Activated T-helper 17 cell treated with anti-CD3 and anti-CD28 coated beads, Interleukin-2, amount 50 U/mL, for 72 hours (primary cell): ENCODE results near the gene PHF2. TPM values are rescaled to one million over a fixed set of nuclear protein-coding genes. Genes with fewer than 3 reads are reported as not detected.

ENCODE experiments used
- ATAC-seq: fragments of 150-1000 bp; cut with Tn5 transposase; replicated peaks from 2 replicates; pipeline ENCODE4 v1.10.0; 2021; ENCODE audit warnings: mild to moderate bottlenecking, moderate library complexity
- H3K27ac Mint-ChIP-seq: one replicate; pipeline ENCODE4 v1.8.0; 2022; ENCODE audit warnings: mixed read lengths
- H3K27me3 Mint-ChIP-seq: one replicate; pipeline ENCODE4 v1.8.0; 2022; ENCODE audit warnings: mixed read lengths
- H3K36me3 Mint-ChIP-seq: one replicate; pipeline ENCODE4 v1.8.0; 2022; ENCODE audit warnings: low read depth, mild to moderate bottlenecking, mixed read lengths
- H3K4me1 Mint-ChIP-seq: one replicate; pipeline ENCODE4 v1.8.0; 2022; ENCODE audit warnings: mixed read lengths
- H3K4me3 Mint-ChIP-seq: one replicate; pipeline ENCODE4 v1.8.0; 2022; ENCODE audit warnings: mild to moderate bottlenecking, mixed read lengths
- H3K9me3 Mint-ChIP-seq: one replicate; pipeline ENCODE4 v1.8.0; 2022; ENCODE audit warnings: mixed read lengths
- total RNA-seq, 2 donors: library from RNA; stranded (reverse); gene quantifications; one replicate each; pipeline ENCODE4 v1.2.3, GENCODE V29; 2022

The PHF2 gene
- total RNA-seq, 2 donors from 2014 or later: 11.9 to 15.1 TPM

- H3K9me3 Mint-ChIP-seq: no peaks in the 10 kb centered on the region
- H3K27me3 Mint-ChIP-seq: no peaks in the 10 kb centered on the region
- H3K36me3 Mint-ChIP-seq: peaks cover 8% of the 10 kb centered on the region
- no peaks in the 10 kb centered on the region for H3K4me1 Mint-ChIP-seq
- no peak for ATAC-seq
- no peak overlapping the region for H3K27ac Mint-ChIP-seq
- H3K4me3 Mint-ChIP-seq: no peak overlapping the region
Measured at GRCh38 chr9:93679536-93680442, 103.4 kb downstream of the PHF2 start.

- peaks cover 8% of the 10 kb centered on the region for H3K36me3 Mint-ChIP-seq
- no peak overlapping the region for H3K27ac Mint-ChIP-seq
- no peaks in the 10 kb centered on the region for H3K4me1 Mint-ChIP-seq
- H3K27me3 Mint-ChIP-seq: no peaks in the 10 kb centered on the region
- H3K4me3 Mint-ChIP-seq: no peak overlapping the region
- no peaks in the 10 kb centered on the region for H3K9me3 Mint-ChIP-seq
- ATAC-seq: no peak
Measured at GRCh38 chr9:93680443-93681268, 104.3 kb downstream of the PHF2 start.

- Mint-ChIP-seq H3K9me3 (no peaks in the 10 kb centered on the region), H3K27me3 (peaks cover 8% of the 10 kb centered on the region), H3K4me3 (no peak overlapping the region), H3K4me1 (no peaks in the 10 kb centered on the region), H3K27ac (peak overlapping the region; percentile 59), H3K36me3 (peaks cover 8% of the 10 kb centered on the region)
- ATAC-seq: peak; percentile 24
Measured at GRCh38 chr9:93681269-93682154, 105.1 kb downstream of the PHF2 start.

- Mint-ChIP-seq H3K9me3 (no peaks in the 10 kb centered on the region), H3K27me3 (peaks cover 8% of the 10 kb centered on the region), H3K4me1 (no peaks in the 10 kb centered on the region), H3K36me3 (peaks cover 6% of the 10 kb centered on the region), H3K27ac (peak overlapping the region; percentile 59), H3K4me3 (no peak overlapping the region)
- ATAC-seq: peak; percentile 66
Measured at GRCh38 chr9:93682155-93682968, 106.0 kb downstream of the PHF2 start.

GRCh38 chr9:93683331-93684134, 107.1 kb downstream of the PHF2 start:
- Mint-ChIP-seq H3K36me3 (no peaks in the 10 kb centered on the region), H3K27me3 (peaks cover 8% of the 10 kb centered on the region), H3K4me1 (no peaks in the 10 kb centered on the region), H3K27ac (no peak overlapping the region), H3K4me3 (no peak overlapping the region), H3K9me3 (peaks cover 2% of the 10 kb centered on the region)
- no peak for ATAC-seq

- peaks cover 5% of the 10 kb centered on the region for H3K9me3 Mint-ChIP-seq
- peaks cover 8% of the 10 kb centered on the region for H3K27me3 Mint-ChIP-seq
- no peaks in the 10 kb centered on the region for H3K36me3 Mint-ChIP-seq
- H3K27ac Mint-ChIP-seq: no peak overlapping the region
- no peak overlapping the region for H3K4me3 Mint-ChIP-seq
- H3K4me1 Mint-ChIP-seq: no peaks in the 10 kb centered on the region
- ATAC-seq: no peak
Measured at GRCh38 chr9:93684161-93684765, 107.9 kb downstream of the PHF2 start.

- ATAC-seq: no peak
- H3K36me3 Mint-ChIP-seq: no peaks in the 10 kb centered on the region
- H3K27me3 Mint-ChIP-seq: peaks cover 8% of the 10 kb centered on the region
- no peaks in the 10 kb centered on the region for H3K4me1 Mint-ChIP-seq
- no peak overlapping the region for H3K27ac Mint-ChIP-seq
- no peak overlapping the region for H3K4me3 Mint-ChIP-seq
- peaks cover 5% of the 10 kb centered on the region for H3K9me3 Mint-ChIP-seq
Measured at GRCh38 chr9:93684806-93685543, 108.6 kb downstream of the PHF2 start.

GRCh38 chr9:93686127-93686879, 109.9 kb downstream of the PHF2 start:
- H3K36me3 Mint-ChIP-seq: no peaks in the 10 kb centered on the region
- peaks cover 12% of the 10 kb centered on the region for H3K9me3 Mint-ChIP-seq
- H3K4me3 Mint-ChIP-seq: no peak overlapping the region
- H3K4me1 Mint-ChIP-seq: no peaks in the 10 kb centered on the region
- peaks cover 16% of the 10 kb centered on the region for H3K27me3 Mint-ChIP-seq
- no peak overlapping the region for H3K27ac Mint-ChIP-seq
- no peak for ATAC-seq

GRCh38 chr9:93686880-93687236, 110.5 kb downstream of the PHF2 start:
- Mint-ChIP-seq H3K4me3 (no peak overlapping the region), H3K4me1 (no peaks in the 10 kb centered on the region), H3K27me3 (peaks cover 16% of the 10 kb centered on the region), H3K27ac (no peak overlapping the region), H3K36me3 (no peaks in the 10 kb centered on the region), H3K9me3 (peaks cover 12% of the 10 kb centered on the region)
- ATAC-seq: no peak

- H3K4me1 Mint-ChIP-seq: no peaks in the 10 kb centered on the region
- ATAC-seq: no peak
- no peaks in the 10 kb centered on the region for H3K36me3 Mint-ChIP-seq
- H3K9me3 Mint-ChIP-seq: peaks cover 12% of the 10 kb centered on the region
- peaks cover 21% of the 10 kb centered on the region for H3K27me3 Mint-ChIP-seq
- no peak overlapping the region for H3K27ac Mint-ChIP-seq
- H3K4me3 Mint-ChIP-seq: no peak overlapping the region
Measured at GRCh38 chr9:93690618-93691017, 114.2 kb downstream of the PHF2 start.

GRCh38 chr9:93693129-93693528, 116.7 kb downstream of the PHF2 start:
- ATAC-seq: no peak

More at GRCh38 chr9:93693129-93693528, 116.7 kb downstream of the PHF2 start:
- H3K27me3 Mint-ChIP-seq: peaks cover 13% of the 10 kb centered on the region
- peaks cover 12% of the 10 kb centered on the region for H3K9me3 Mint-ChIP-seq
- H3K4me3 Mint-ChIP-seq: no peak overlapping the region
- H3K36me3 Mint-ChIP-seq: no peaks in the 10 kb centered on the region
- no peak overlapping the region for H3K27ac Mint-ChIP-seq
- no peaks in the 10 kb centered on the region for H3K4me1 Mint-ChIP-seq
